H7 (cell line): ENCODE data around the gene ACYP2. TPM values are rescaled to one million over a fixed set of nuclear protein-coding genes. Genes with fewer than 3 reads are reported as not detected.
A peak's percentile ranks its signal among the peaks of the same experiment; 100 is the strongest.
"Not testable (repeated sequence)": the region's sequence is repeated elsewhere in the genome, so short reads cannot be mapped to it uniquely, and the experiment has no call there.

ENCODE experiments used
- DNase-seq: peaks from one replicate; pipeline ENCODE4 v3.0.0; 2012
- H3K27me3 ChIP-seq: 2 replicates; pipeline ENCODE4 v1.6.0; 2011; ENCODE audit warnings: mild to moderate bottlenecking, low read length; ENCODE audit not compliant: control insufficient read depth, insufficient read depth
- H3K36me3 ChIP-seq: replicated peaks from 2 replicates; pipeline ENCODE4 v1.5.1; 2011; ENCODE audit warnings: low read length; ENCODE audit not compliant: control insufficient read depth, insufficient read depth
- H3K4me3 ChIP-seq: 2 replicates; pipeline ENCODE4 v1.5.1; 2011; ENCODE audit warnings: low read depth, mild to moderate bottlenecking, control low read depth, low read length, moderate library complexity; ENCODE audit not compliant: insufficient read depth
- total RNA-seq: library from RNA; depleted of rRNA; stranded (reverse); fragments of >200 nt; shearing (Covaris generic); gene quantifications from 2 replicates; pipeline ENCODE4 v1.2.3, GENCODE V29; 2014

ACYP2 gene
- total RNA-seq, 1 experiment from 2014 or later = 5.2 TPM

DNA sequence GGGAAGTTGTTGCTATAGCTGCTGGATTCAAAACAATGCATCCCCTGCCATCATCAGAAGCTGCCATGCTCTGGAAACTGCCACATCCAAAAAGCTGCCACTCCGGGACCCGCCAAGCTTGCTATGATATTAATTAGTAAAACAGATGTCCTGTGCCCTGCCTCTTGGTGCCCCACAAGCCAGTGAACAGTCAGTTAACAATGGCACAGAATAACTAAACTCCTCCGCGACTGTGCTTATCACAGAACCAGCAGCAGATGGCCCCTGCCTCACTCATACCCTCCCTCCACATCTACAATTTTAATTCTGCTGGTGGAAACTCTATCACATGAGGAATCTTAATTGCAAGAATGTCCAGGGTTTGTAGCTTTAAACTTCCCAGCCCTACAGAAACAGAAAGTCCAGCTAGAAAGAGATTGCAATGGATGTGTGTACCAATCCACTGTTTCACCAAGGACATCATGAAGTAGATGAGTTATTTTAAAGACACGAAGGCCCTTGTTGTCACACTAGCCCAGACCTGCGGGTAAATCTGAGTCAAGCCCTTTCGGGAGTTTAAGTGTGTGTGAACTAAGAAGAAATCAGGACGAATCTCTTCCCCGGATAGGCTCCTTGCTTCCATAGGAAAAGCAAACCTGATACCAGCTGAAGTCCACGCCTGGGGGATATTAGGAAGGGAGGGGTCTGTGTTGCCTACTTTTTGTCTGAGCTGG lies 7.4 kb upstream of the ACYP2 start:
- no peak for DNase-seq
- no peaks in the 10 kb centered on the region for H3K36me3 ChIP-seq
- H3K27me3 ChIP-seq = no peaks in the 10 kb centered on the region
- H3K4me3 ChIP-seq = no peak overlapping the region

DNA sequence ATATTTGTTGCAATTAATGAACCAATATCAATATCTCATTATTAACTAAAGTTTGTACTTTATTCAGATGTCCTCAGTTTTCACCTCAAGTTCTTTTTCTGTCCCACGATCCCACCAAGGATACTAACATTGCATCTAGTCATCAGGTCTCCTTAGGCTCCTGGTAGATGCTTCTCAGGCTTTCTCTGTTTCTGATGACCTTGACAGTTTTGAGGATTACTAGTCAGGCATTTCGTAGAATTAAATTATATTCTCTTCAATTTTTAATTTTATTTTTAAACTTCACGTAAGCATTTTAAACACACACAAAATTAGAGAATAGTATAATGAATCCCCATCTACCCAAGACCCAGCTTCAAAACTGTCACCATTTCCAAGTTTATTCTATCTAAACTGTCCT lies 5.6 kb upstream of the ACYP2 start:
- DNase-seq = no peak
- no peak overlapping the region for H3K4me3 ChIP-seq
- no peaks in the 10 kb centered on the region for H3K27me3 ChIP-seq
- no peaks in the 10 kb centered on the region for H3K36me3 ChIP-seq

GRCh38 chr2:54114479-54114878 lies 936 bp upstream of the ACYP2 start:
- not testable (repeated sequence) for H3K4me3 ChIP-seq, H3K27me3 ChIP-seq, DNase-seq, H3K36me3 ChIP-seq

DNA sequence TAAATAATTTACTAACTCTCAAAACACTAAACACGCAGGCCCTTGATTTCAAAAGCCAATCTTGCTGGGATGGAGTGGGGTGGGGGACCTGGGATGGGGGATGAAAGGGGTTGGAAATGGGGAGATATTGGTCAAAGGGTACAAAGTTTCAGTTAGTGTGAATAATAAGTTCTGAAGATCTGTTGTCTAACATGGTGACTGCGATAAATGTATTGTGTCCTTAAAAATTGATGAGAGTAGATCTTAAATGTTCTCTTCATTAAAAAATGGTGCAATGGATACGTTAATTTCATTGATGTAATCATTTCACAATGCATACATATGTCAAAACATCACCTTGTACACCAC lies 505 bp upstream of the ACYP2 start:
- Histone ChIP-seq H3K27me3 (no peaks in the 10 kb centered on the region), H3K4me3 (peak overlapping the region; percentile 77), H3K36me3 (no peaks in the 10 kb centered on the region)
- DNase-seq = no peak

GRCh38 chr2:54116598-54116997 lies 1.2 kb downstream of the ACYP2 start:
- H3K27me3 ChIP-seq, H3K4me3 ChIP-seq, H3K36me3 ChIP-seq, DNase-seq: not testable (repeated sequence)

- no peaks in the 10 kb centered on the region for H3K36me3 ChIP-seq
- no peak overlapping the region for H3K4me3 ChIP-seq
- no peaks in the 10 kb centered on the region for H3K27me3 ChIP-seq
- DNase-seq = no peak
These were observed 5.5 kb downstream of the ACYP2 start for GRCh38 chr2:54120950-54121349.

- no peaks in the 10 kb centered on the region for H3K27me3 ChIP-seq
- DNase-seq = no peak
- H3K36me3 ChIP-seq = no peaks in the 10 kb centered on the region
- no peak overlapping the region for H3K4me3 ChIP-seq
These were observed 6.9 kb downstream of the ACYP2 start for GRCh38 chr2:54122171-54122935.

GRCh38 chr2:54122939-54123338 lies 7.5 kb downstream of the ACYP2 start:
- H3K4me3 ChIP-seq = no peak overlapping the region
- H3K36me3 ChIP-seq = no peaks in the 10 kb centered on the region
- DNase-seq = no peak

DNA sequence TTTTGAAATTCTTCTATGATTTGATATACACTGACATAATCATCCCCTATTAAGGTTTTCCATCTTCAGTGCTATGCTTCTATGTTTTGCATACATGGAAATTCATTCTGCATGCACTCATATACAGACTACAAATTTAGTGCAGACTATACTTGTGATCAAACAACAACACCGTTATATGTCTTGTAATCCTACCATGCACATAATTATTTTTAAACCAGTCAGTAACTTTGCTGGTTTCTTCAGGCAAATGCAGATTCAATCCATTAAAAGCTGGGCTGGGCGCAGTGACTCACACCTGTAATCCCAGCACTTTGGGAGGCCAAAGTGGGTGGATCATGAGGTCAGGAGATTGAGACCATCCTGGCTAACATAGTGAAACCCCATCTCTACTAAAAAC lies 11.8 kb downstream of the ACYP2 start:
- not testable (repeated sequence) for H3K36me3 ChIP-seq, DNase-seq, H3K27me3 ChIP-seq, H3K4me3 ChIP-seq

More at GRCh38 chr2:54122939-54123338, 7.5 kb downstream of the ACYP2 start:
- no peaks in the 10 kb centered on the region for H3K27me3 ChIP-seq

DNA sequence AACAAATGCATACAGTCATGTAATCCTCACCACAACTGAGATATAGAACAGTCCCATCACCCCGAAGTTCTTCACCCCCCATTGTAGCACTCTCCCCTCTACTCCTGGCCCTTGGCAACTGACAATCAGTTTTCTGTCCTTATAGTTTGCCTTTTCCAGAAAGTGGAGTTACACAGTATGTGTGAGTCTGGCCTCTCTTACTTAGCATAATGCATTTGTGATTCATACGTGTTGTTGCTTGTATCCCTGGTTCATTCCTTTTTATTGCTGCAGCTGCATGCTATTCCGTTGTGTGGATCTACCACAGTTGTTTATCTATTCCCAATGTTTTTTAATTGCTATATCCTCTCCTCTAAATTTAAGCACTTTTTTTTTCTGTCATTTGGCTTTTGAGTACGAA lies 17.6 kb downstream of the ACYP2 start:
- no peaks in the 10 kb centered on the region for H3K36me3 ChIP-seq

GRCh38 chr2:54139210-54139609 lies 23.8 kb downstream of the ACYP2 start:
- Histone ChIP-seq H3K27me3 (no peaks in the 10 kb centered on the region), H3K4me3 (no peak overlapping the region), H3K36me3 (no peaks in the 10 kb centered on the region)
- DNase-seq = no peak

More for the DNA sequence above, 17.6 kb downstream of the ACYP2 start:
- H3K4me3 ChIP-seq = no peak overlapping the region
- DNase-seq = no peak
- H3K27me3 ChIP-seq = no peaks in the 10 kb centered on the region

- Histone ChIP-seq H3K36me3 (no peaks in the 10 kb centered on the region), H3K27me3 (no peaks in the 10 kb centered on the region), H3K4me3 (no peak overlapping the region)
- no peak for DNase-seq
These were observed 28.4 kb downstream of the ACYP2 start for GRCh38 chr2:54143780-54144179.

- H3K36me3 ChIP-seq = no peaks in the 10 kb centered on the region
- DNase-seq = no peak
- no peaks in the 10 kb centered on the region for H3K27me3 ChIP-seq
- no peak overlapping the region for H3K4me3 ChIP-seq
These were observed 33.0 kb downstream of the ACYP2 start for GRCh38 chr2:54148391-54148790.

DNA sequence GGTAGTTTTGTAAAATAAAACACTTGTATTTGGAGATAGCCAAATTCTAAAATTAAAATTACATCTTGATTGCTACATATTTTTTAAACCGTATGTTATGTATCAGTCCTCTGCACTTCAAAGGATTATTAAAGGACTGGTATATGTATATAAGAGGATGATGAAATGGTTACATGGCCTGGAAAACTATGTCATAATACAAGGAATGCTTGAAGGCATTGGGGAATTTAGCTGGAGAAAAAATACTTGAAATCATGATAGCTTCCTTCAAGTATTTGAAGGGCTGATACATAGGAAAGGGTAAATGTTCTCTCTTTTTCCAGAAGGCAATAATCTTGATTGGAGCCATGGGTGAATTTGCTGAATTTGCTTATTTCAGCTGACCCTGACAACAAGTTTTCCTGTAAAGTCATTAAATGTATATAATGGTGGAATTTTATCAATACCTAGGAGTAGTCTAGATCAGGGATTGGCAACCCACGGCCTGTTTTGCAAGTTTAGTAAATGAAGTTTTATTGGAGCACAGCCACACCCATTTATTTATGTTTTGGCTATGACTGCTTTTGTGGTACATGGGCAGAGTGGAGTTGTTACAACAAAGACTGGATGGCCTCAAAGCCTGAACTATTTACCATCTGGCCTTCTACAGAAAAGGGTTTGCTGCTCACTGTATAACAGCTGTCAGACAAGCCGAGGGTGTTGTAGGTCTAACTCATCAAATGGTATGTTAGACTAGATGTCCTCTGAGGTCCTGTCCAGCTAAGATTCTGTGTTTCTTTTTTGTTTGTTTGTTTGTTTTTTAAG lies 34.4 kb downstream of the ACYP2 start:
- no peaks in the 10 kb centered on the region for H3K36me3 ChIP-seq

DNA sequence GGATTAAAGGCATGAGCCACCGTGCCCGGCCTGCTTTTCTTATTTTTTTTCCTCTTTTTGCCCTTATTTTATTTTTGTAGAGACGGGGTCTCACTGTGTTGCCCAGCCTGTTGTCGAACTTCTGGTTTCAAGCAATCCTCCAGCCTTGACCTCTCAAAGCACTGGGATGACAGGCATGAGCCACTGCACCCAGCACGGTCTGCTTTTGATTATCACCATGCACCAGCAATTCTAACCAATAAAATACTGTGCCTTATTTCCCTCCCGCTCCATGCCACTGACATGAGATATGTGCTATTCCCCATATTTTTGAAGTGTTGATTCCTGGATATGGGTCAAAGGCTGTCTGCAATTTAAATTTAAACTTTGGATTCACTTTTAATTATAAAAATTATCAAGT lies 42.9 kb downstream of the ACYP2 start:
- Histone ChIP-seq H3K4me3 (no peak overlapping the region), H3K27me3 (no peaks in the 10 kb centered on the region), H3K36me3 (no peaks in the 10 kb centered on the region)
- no peak for DNase-seq

More for the DNA sequence above, 34.4 kb downstream of the ACYP2 start:
- Histone ChIP-seq H3K27me3 (no peaks in the 10 kb centered on the region), H3K4me3 (no peak overlapping the region)
- DNase-seq = no peak
